GM19193 (cell line): Measurements from ENCODE around the gene GTPBP10.

ENCODE experiments used
- POLR2A ChIP-seq: IDR thresholded peaks from 4 replicates; pipeline ENCODE4 v1.6.1; 2011; ENCODE audit not compliant: insufficient read depth, insufficient read length; ENCODE audit errors: extremely low read depth

GTPBP10 gene

GRCh38 chr7:90345016-90345415, 1.5 kb upstream of the GTPBP10 start:
- no peak for TF ChIP-seq POLR2A

- no peak for TF ChIP-seq POLR2A
Measured at GRCh38 chr7:90345595-90346335, 751 bp upstream of the GTPBP10 start.

GRCh38 chr7:90347759-90348158, 1.2 kb downstream of the GTPBP10 start:
- TF ChIP-seq POLR2A = no peak

GRCh38 chr7:90349305-90349704, 2.8 kb downstream of the GTPBP10 start:
- TF ChIP-seq POLR2A = no peak

- TF ChIP-seq POLR2A = no peak
Measured at GRCh38 chr7:90351987-90352386, 5.5 kb downstream of the GTPBP10 start.

- TF ChIP-seq POLR2A = no peak
Measured at GRCh38 chr7:90383422-90383821, 36.9 kb downstream of the GTPBP10 start.

GRCh38 chr7:90383861-90384260, 37.3 kb downstream of the GTPBP10 start:
- TF ChIP-seq POLR2A = no peak

GRCh38 chr7:90384433-90384832, 37.9 kb downstream of the GTPBP10 start:
- no peak for TF ChIP-seq POLR2A

- TF ChIP-seq POLR2A = no peak
Measured at GRCh38 chr7:90387470-90388240, 41.1 kb downstream of the GTPBP10 start.

GRCh38 chr7:90390926-90391325, 44.4 kb downstream of the GTPBP10 start:
- no peak for TF ChIP-seq POLR2A

GRCh38 chr7:90391488-90391887, 45.0 kb downstream of the GTPBP10 start:
- no peak for TF ChIP-seq POLR2A

GRCh38 chr7:90396420-90396819, 49.9 kb downstream of the GTPBP10 start:
- no peak for TF ChIP-seq POLR2A

- no peak for TF ChIP-seq POLR2A
Measured at GRCh38 chr7:90401989-90402388, 55.5 kb downstream of the GTPBP10 start.

GRCh38 chr7:90402785-90403173, 56.3 kb downstream of the GTPBP10 start:
- TF ChIP-seq POLR2A = no peak

GRCh38 chr7:90403174-90404113, 56.9 kb downstream of the GTPBP10 start, which contains the start of gene CLDN12:
Gene CLDN12 (plus strand): TSS chr7:90403461. CDS start chr7:90412677, 9,216 bp downstream.
- TF ChIP-seq POLR2A = peak; percentile 72
